GM12872 (cell line): Measurements from ENCODE around the gene IPCEF1.

Source experiments
- CTCF ChIP-seq: IDR thresholded peaks from 3 replicates; pipeline ENCODE4 v1.5.1; 2011; ENCODE audit warnings: low read depth, mild to moderate bottlenecking, low read length, moderate library complexity; ENCODE audit not compliant: insufficient read depth

The IPCEF1 gene

GRCh38 chr6:154360476-154360875 is 3.9 kb upstream of the IPCEF1 start:
- TF ChIP-seq CTCF: no peak

- no peak for TF ChIP-seq CTCF
Observed at GRCh38 chr6:154359679-154360078, 3.1 kb upstream of the IPCEF1 start.

GRCh38 chr6:154359161-154359574 is 2.6 kb upstream of the IPCEF1 start:
- no peak for TF ChIP-seq CTCF

GRCh38 chr6:154358019-154358545 is 1.5 kb upstream of the IPCEF1 start:
- no peak for TF ChIP-seq CTCF

GRCh38 chr6:154356113-154356512 is 490 bp downstream of the IPCEF1 start:
- no peak for TF ChIP-seq CTCF

GRCh38 chr6:154354265-154354777 is 2.3 kb downstream of the IPCEF1 start:
- TF ChIP-seq CTCF: no peak

- TF ChIP-seq CTCF: no peak
Observed at GRCh38 chr6:154353626-154354025, 3.0 kb downstream of the IPCEF1 start.
